NT2/D1 (cell line): ENCODE data around the gene CPNE5.

Experiments
- SUZ12 ChIP-seq: IDR thresholded peaks from 2 replicates; pipeline ENCODE4 v1.6.1; 2011; ENCODE audit not compliant: insufficient read length, insufficient read depth; ENCODE audit errors: extremely low read depth
- ZNF274 ChIP-seq: IDR thresholded peaks from 2 replicates; pipeline ENCODE4 v1.6.1; 2011; ENCODE audit warnings: mild to moderate bottlenecking, low read depth, low read length

DNA sequence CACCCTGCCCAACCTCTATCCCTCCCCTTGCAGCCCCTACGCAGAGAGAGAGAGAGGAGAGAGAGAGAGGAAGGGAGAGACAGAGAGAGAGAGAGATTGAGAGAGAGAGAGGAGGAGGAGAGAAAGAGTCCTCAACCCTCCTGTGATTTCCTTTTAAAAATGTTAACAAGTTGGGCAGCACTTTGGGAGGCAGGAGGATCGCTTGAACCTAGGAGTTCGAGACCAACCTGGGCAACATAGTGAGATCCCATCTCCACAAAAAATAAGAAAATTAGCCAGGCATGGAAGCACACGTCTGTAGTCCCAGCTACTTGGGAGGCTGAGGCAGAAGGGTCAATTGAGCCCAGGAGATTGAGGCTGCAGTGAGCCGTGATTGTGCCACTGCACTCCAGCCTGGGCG, 30.1 kb downstream of the CPNE5 start:
- no peak for TF ChIP-seq SUZ12
- TF ChIP-seq ZNF274 = no peak
